Measurements from ENCODE around the gene CAPZB.

DNA sequence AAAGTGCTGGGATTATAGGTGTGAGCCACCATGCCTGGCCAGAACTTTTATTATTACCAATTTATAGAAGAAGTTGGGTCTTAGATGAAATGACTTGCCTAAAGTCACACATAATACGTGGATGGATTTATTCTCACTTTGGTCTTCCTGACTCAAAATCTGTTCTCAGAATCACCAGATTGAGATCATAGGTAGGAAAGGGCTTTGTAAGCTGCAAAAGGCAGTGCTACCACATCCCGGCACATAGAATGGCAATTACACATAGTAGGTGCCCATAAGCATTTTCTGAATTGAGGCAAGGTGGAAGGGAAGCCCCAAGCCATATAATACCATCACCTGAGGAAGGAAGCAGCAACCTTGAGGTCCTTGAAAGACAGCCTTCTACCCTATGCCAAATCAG, 8.2 kb upstream of the CAPZB start:
- no peak for TF ChIP-seq EZH2 (IDR thresholded peaks at IDR 0.05; ENCODE audit: borderline replicate concordance, low read length)
- TF ChIP-seq, protein P1, sequence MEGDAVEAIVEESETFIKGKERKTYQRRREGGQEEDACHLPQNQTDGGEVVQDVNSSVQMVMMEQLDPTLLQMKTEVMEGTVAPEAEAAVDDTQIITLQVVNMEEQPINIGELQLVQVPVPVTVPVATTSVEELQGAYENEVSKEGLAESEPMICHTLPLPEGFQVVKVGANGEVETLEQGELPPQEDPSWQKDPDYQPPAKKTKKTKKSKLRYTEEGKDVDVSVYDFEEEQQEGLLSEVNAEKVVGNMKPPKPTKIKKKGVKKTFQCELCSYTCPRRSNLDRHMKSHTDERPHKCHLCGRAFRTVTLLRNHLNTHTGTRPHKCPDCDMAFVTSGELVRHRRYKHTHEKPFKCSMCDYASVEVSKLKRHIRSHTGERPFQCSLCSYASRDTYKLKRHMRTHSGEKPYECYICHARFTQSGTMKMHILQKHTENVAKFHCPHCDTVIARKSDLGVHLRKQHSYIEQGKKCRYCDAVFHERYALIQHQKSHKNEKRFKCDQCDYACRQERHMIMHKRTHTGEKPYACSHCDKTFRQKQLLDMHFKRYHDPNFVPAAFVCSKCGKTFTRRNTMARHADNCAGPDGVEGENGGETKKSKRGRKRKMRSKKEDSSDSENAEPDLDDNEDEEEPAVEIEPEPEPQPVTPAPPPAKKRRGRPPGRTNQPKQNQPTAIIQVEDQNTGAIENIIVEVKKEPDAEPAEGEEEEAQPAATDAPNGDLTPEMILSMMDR (conservative IDR thresholded peaks at IDR 0.05 in 1 of 2, IDR thresholded peaks at IDR 0.05 in 1 of 2; ENCODE audit: extremely low read depth in 1 of 2, insufficient read depth in 1 of 2, low read depth in 1 of 2, low read length in 2 of 2), result no peak

Data from mammary epithelial cell (primary cell).